Measurements from ENCODE around the gene ZBTB8A.

ZBTB8A gene

GRCh38 chr1:32592943-32593342 lies 53.7 kb downstream of the ZBTB8A start:
- Histone ChIP-seq H3F3A (ENCODE audit: insufficient read depth) (no peaks in the 10 kb centered on the region), H3K9me2 (replicated peaks; ENCODE audit: insufficient read depth, low read length) (no peaks in the 10 kb centered on the region), H3K27ac (ENCODE audit: low read depth, low read length) (no peak overlapping the region), H3K4me2 (ENCODE audit: low read depth, low read length, poor library complexity, severe bottlenecking) (no peak overlapping the region), H3K4me3 (ENCODE audit: insufficient read depth, low read length, poor library complexity, severe bottlenecking) (no peak overlapping the region), H3K9ac (ENCODE audit: low read length) (no peak overlapping the region), H3K36me3 (ENCODE audit: low read length) (no peaks in the 10 kb centered on the region), H3K27me3 (ENCODE audit: low read length) (no peaks in the 10 kb centered on the region), H3K9me3 (ENCODE audit: insufficient read depth, low read length) (no peaks in the 10 kb centered on the region), H4K20me1 (ENCODE audit: low read depth, low read length) (no peaks in the 10 kb centered on the region), H3K79me2 (ENCODE audit: insufficient read depth, low read length) (no peaks in the 10 kb centered on the region), H2AFZ (ENCODE audit: low read depth, low read length, severe bottlenecking) (no peak overlapping the region)
- TF ChIP-seq, protein P1, sequence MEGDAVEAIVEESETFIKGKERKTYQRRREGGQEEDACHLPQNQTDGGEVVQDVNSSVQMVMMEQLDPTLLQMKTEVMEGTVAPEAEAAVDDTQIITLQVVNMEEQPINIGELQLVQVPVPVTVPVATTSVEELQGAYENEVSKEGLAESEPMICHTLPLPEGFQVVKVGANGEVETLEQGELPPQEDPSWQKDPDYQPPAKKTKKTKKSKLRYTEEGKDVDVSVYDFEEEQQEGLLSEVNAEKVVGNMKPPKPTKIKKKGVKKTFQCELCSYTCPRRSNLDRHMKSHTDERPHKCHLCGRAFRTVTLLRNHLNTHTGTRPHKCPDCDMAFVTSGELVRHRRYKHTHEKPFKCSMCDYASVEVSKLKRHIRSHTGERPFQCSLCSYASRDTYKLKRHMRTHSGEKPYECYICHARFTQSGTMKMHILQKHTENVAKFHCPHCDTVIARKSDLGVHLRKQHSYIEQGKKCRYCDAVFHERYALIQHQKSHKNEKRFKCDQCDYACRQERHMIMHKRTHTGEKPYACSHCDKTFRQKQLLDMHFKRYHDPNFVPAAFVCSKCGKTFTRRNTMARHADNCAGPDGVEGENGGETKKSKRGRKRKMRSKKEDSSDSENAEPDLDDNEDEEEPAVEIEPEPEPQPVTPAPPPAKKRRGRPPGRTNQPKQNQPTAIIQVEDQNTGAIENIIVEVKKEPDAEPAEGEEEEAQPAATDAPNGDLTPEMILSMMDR (IDR thresholded peaks at IDR 0.05; ENCODE audit: insufficient read depth, low read length, poor library complexity, severe bottlenecking), result no peak
- no peak for TF ChIP-seq EZH2phosphoT487 (conservative IDR thresholded peaks at IDR 0.05; ENCODE audit: low read length)

DNA sequence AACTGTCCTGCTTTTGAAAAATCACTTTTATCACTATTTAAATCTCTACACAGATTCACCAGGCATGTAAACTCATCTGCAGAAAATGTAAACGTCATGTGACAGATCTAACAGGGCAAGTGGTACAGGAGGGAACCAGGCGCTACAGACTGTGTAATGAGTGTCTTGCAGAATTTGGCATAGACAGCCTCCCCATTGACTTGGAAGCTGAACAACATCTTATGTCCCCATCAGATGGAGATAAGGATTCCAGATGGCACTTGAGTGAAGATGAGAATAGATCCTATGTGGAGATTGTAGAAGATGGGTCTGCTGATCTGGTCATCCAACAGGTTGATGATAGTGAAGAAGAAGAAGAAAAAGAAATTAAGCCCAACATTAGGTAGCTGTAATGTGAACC lies 60.8 kb downstream of the ZBTB8A start:
- H3K9ac ChIP-seq (ENCODE audit: low read length), result no peak overlapping the region
- H3K79me2 ChIP-seq (ENCODE audit: insufficient read depth, low read length), result no peaks in the 10 kb centered on the region
- no peaks in the 10 kb centered on the region for H3F3A ChIP-seq (ENCODE audit: insufficient read depth)
- TF ChIP-seq EZH2phosphoT487 (conservative IDR thresholded peaks at IDR 0.05; ENCODE audit: low read length), result no peak
- TF ChIP-seq, protein P1 (IDR thresholded peaks at IDR 0.05; ENCODE audit: insufficient read depth, low read length, poor library complexity, severe bottlenecking), result no peak
- no peak overlapping the region for H2AFZ ChIP-seq (ENCODE audit: low read depth, low read length, severe bottlenecking)
- no peaks in the 10 kb centered on the region for H3K9me2 ChIP-seq (replicated peaks; ENCODE audit: insufficient read depth, low read length)
- H3K27ac ChIP-seq (ENCODE audit: low read depth, low read length), result no peak overlapping the region
- H4K20me1 ChIP-seq (ENCODE audit: low read depth, low read length), result no peaks in the 10 kb centered on the region
- H3K27me3 ChIP-seq (ENCODE audit: low read length), result no peaks in the 10 kb centered on the region
- H3K9me3 ChIP-seq (ENCODE audit: insufficient read depth, low read length), result no peaks in the 10 kb centered on the region
- no peak overlapping the region for H3K4me2 ChIP-seq (ENCODE audit: low read depth, low read length, poor library complexity, severe bottlenecking)
- no peak overlapping the region for H3K4me3 ChIP-seq (ENCODE audit: insufficient read depth, low read length, poor library complexity, severe bottlenecking)
- H3K36me3 ChIP-seq (ENCODE audit: low read length), result no peaks in the 10 kb centered on the region

- no peak overlapping the region for H3K4me3 ChIP-seq (ENCODE audit: insufficient read depth, low read length, poor library complexity, severe bottlenecking)
- no peaks in the 10 kb centered on the region for H3F3A ChIP-seq (ENCODE audit: insufficient read depth)
- no peak overlapping the region for H3K27ac ChIP-seq (ENCODE audit: low read depth, low read length)
- H3K4me2 ChIP-seq (ENCODE audit: low read depth, low read length, poor library complexity, severe bottlenecking), result no peak overlapping the region
- H4K20me1 ChIP-seq (ENCODE audit: low read depth, low read length), result no peaks in the 10 kb centered on the region
- no peak overlapping the region for H3K9ac ChIP-seq (ENCODE audit: low read length)
- TF ChIP-seq, protein P1 (IDR thresholded peaks at IDR 0.05; ENCODE audit: insufficient read depth, low read length, poor library complexity, severe bottlenecking), result no peak
- no peak for TF ChIP-seq EZH2phosphoT487 (conservative IDR thresholded peaks at IDR 0.05; ENCODE audit: low read length)
- no peaks in the 10 kb centered on the region for H3K36me3 ChIP-seq (ENCODE audit: low read length)
- H3K9me2 ChIP-seq (replicated peaks; ENCODE audit: insufficient read depth, low read length), result no peaks in the 10 kb centered on the region
- H3K27me3 ChIP-seq (ENCODE audit: low read length), result no peaks in the 10 kb centered on the region
- H2AFZ ChIP-seq (ENCODE audit: low read depth, low read length, severe bottlenecking), result no peak overlapping the region
- no peaks in the 10 kb centered on the region for H3K9me3 ChIP-seq (ENCODE audit: insufficient read depth, low read length)
- no peaks in the 10 kb centered on the region for H3K79me2 ChIP-seq (ENCODE audit: insufficient read depth, low read length)
These were observed 66.6 kb downstream of the ZBTB8A start for GRCh38 chr1:32605711-32606424.
